Activated gamma-delta T cell (primary cell): Measurements from ENCODE around the gene LRRC37B.
"Not testable (repeated sequence)": the region's sequence is repeated elsewhere in the genome, so short reads cannot be mapped to it uniquely, and the experiment has no call there.

Experiments
- DNase-seq: peaks from one replicate; lab custom pipeline; 2025; lab: John Stamatoyannopoulos, UW
- total RNA-seq, 2 donors: gene quantifications; one replicate each; lab custom pipeline; 2026; lab: John Stamatoyannopoulos, UW

Gene LRRC37B
- total RNA-seq: 51.6 to 53.4 reads per million in 2 donors

DNA sequence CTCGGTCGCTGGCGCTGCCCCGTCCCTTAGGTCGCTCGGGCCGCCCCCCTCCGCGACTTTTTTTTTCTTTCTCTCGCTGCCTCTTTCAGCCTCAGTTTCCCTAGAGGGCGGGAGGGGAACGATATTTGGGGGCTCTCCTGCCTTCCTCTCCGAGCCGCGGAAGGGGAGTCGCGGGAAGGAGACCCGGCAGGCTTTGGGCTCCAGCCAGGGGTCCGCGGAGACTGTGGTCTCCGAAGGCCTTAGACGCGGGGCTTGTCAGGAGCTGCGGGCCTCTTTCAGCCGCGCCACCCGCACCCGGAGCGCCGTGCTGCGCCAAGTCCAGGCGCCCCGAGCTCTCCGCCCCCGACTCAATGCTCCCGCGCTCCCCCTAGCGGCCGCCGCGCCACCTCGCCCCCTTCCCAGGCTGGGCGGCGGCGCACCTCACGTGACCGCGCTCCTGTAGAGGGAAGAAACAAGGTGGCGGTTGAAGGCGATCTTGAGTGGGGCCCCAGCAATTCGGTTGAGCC is at the start of gene LRRC37B:
Gene LRRC37B (plus strand): TSS at position 427 of the 506 bp plus-strand sequence. CDS start 14,010 bp downstream, outside the sequence.
- peak; percentile 80 for DNase-seq

GRCh38 chr17:31964131-31964530 is 43.1 kb upstream of the LRRC37B start:
- DNase-seq: not testable (repeated sequence)

DNA sequence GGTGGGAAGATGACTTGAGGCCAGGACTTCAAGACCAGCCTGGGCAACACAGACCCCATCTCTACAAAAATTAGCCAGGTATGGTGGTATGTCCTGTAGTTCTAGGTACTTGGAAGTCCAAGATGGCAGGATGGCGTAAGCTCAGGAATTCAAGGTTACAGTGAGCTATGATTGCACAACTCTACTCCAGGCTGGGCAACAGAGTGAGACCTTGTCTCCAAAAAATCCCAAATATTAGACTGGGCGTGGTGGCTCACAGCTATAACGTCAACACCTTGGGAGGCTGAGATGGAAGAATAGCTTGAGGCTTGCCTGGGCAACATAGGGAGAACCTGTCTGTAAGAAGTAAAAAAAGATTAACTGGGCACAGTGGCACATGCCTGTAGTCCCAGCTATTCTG is 39.5 kb upstream of the LRRC37B start:
- DNase-seq: no peak

DNA sequence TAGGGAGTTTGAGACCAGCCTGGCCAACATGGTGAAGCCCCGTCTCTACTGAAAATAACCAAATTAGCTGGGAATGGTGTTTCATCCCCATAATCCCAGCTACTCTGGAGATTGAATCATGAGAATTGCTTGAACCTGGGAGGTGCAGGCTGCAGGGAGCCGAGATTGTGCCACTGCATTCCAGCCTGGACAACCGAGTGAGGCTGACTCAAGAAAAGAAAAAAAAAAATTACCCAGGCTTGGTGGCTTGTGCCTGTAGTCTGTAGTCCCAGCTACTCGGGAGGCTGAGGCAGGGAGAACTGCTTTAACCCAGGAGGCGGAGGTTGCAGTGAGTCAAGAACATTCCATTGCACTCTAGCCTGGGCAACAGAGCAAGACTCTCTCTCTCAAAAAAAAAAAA is 36.8 kb upstream of the LRRC37B start:
- DNase-seq: not testable (repeated sequence)

- DNase-seq: not testable (repeated sequence)
Measured at GRCh38 chr17:31974269-31975071, 32.7 kb upstream of the LRRC37B start.

- DNase-seq: not testable (repeated sequence)
Measured at GRCh38 chr17:31975391-31975790, 31.8 kb upstream of the LRRC37B start.

- not testable (repeated sequence) for DNase-seq
Measured at GRCh38 chr17:31991821-31992220, 15.4 kb upstream of the LRRC37B start.

DNA sequence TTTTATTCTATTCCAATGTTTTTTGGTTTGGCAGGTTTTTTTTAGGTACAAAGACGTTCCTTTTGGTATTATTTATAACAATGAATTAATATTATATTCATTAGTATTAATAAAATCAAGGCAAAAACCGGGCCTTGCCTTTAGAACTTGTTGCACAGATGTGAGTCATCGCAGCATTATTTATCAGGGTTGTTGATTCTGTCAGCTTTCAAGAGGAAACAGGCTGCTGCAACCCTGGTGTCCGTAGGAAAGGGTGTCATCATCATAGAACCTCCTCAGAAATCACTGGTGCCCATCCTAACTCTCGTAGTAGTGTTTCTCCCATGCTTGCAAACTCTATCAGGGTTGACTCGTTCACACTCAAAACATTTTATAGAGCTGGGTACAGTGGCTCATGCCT is 10.2 kb upstream of the LRRC37B start:
- no peak for DNase-seq

DNA sequence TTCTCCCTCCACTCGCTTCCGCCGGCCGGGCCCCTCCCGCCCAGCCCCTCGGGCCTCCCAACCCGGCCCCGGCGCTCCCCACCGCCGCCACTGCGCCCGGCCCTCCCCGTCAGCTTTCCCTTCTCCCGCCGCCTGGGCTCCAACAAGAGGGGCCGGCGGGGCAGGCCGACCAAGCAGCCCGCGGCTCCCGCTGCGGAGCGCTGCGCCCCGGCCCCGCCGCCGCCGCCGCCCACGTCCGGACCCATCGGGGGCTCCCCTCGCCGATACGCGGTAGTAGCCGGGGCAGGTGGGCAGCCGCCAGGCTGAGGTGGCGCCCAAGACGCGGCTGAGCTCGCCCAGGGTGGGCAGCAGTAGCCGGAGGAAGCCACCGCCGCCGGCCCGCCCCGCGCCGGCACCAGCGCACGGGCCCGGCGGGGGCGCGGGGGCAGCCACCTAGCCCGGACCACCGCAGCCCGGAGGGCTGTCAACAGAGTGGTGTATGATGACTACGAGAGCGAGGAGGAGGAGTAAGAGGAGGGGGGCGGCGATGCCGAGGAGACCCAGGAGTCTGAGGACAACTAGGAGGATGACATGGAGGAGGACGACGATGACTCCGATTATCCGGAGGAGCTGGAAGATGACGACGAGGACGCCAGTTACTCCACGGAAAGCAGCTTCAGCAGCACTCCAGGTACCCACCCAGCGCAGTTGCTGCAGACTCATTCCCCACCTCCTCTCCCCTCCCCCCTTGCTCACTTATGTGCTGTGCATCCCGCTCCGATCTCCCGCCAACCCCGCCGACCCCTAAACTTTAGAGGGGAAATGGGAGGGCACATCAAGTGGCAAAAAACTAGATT is 498 bp downstream of the LRRC37B start:
- no peak for DNase-seq

- DNase-seq: no peak
Measured at GRCh38 chr17:32009262-32009542, 2.0 kb downstream of the LRRC37B start.

DNA sequence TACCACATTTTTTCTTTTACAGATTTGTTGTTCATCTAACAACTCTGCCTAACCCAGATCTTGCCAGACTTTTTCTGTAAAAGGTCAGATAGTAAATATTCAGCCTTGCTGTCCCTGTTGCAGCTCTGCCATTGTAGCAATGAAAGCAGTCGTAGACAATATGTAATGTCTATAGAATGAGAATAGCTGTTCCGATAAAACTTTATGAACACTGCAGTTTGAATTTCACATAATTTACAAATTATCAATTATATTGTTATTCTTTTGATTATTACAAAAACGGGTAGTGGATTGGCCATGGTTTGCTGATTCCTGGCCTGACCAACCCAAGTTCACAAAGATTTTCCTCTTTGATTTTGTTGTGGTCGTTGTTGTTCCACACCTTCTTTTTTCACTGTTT is 2.9 kb downstream of the LRRC37B start:
- no peak for DNase-seq

DNA sequence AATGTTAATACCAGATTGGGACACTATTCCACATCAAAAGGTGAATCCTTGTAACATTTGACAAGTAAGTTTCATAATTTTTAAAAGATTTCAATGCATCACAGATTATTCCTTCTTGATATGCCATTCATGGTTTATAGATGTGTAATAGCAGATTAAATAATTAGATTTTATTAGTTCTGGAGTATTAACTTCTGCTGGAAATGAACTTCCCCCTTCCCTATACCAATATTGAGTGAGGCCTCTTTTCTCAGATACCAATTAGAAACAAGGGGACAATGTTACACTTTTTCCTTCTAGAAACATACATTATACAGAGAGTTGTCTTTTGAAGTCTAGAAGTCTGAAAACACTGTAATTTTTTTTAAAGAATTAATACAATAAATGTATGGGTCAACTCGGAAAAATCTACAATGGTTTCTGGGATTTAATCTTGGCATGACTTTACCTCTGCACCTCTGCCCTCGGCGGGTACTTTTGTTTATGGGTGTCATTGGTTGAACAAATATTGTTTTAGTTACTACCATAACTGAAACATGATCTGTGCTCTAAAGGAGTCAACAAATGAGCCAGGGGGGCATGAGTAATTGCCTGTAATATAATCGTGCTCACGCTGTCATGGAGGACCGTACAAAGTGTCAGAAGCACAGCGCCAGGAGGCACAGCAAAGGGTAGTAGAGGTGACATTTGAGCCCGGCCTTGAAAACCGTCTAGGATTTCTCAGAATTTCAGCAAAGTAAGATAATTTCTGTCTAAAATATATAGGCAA is 8.2 kb downstream of the LRRC37B start:
- no peak for DNase-seq

- DNase-seq: no peak
Measured at GRCh38 chr17:32016231-32016630, 9.0 kb downstream of the LRRC37B start.

- no peak for DNase-seq
Measured at GRCh38 chr17:32019228-32019627, 12.0 kb downstream of the LRRC37B start.

DNA sequence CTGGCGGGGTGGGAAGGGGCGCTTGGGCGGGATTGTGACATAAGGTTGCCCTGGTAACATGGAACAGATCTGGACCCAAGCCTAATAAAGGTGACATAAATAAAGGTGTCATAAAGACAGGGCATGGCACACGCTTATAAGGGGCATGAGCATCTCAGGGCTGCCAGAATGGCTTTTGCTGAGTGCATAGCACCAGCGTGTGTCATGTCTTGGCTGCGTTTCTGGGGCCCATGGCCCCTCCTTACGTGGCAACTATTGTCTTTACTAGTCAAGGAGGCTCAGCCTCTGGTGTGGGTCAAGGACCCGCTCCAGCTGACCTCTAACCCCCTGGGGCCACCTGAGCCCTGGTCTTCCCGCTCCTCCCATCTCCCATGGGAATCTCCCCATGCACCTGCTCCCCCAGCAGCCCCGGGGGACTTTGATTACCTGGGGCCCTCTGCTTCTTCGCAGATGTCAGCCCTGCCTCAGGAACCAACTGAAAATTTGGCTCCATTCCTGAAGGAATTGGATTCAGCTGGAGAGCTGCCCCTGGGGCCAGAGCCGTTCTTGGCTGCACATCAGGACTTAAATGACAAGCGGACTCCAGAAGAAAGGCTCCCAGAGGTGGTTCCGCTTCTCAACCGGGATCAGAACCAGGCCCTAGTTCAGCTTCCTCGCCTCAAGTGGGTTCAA is 13.9 kb downstream of the LRRC37B start:
- no peak for DNase-seq

- no peak for DNase-seq
Measured at GRCh38 chr17:32021615-32021955, 14.4 kb downstream of the LRRC37B start.

GRCh38 chr17:32022554-32022953 is 15.4 kb downstream of the LRRC37B start:
- DNase-seq: not testable (repeated sequence)

- not testable (repeated sequence) for DNase-seq
Measured at GRCh38 chr17:32027271-32027670, 20.1 kb downstream of the LRRC37B start.

- no peak for DNase-seq
Measured at GRCh38 chr17:32033223-32033622, 26.0 kb downstream of the LRRC37B start.

- DNase-seq: not testable (repeated sequence)
Measured at GRCh38 chr17:32033812-32034211, 26.6 kb downstream of the LRRC37B start.

GRCh38 chr17:32040246-32040645 is 33.1 kb downstream of the LRRC37B start:
- not testable (repeated sequence) for DNase-seq
